Epithelial cell of proximal tubule (primary cell): ENCODE data around the gene GPR150. TPM values are rescaled to one million over a fixed set of nuclear protein-coding genes. Genes with fewer than 3 reads are reported as not detected.

ENCODE experiments used
- DNase-seq: peaks from one replicate; pipeline ENCODE4 v3.0.0-alpha.2; 2011; ENCODE audit warnings: low read depth
- H3K4me3 ChIP-seq: 2 replicates; pipeline ENCODE4 v1.5.1; 2011; ENCODE audit warnings: low read depth, mild to moderate bottlenecking, low read length
- CTCF ChIP-seq: conservative IDR thresholded peaks from 2 replicates; pipeline ENCODE4 v1.5.1; 2012; ENCODE audit warnings: low read depth, mild to moderate bottlenecking, low read length
- total RNA-seq: library from RNA; depleted of rRNA; stranded (reverse); fragments of >200 nt; gene quantifications from 2 replicates; pipeline ENCODE4 v1.2.3, GENCODE V29; 2015

Gene GPR150
- total RNA-seq, 1 donor from 2014 or later, result 0.58 TPM

- no peak overlapping the region for H3K4me3 ChIP-seq
- DNase-seq, result no peak
- no peak for TF ChIP-seq CTCF
Observed at GRCh38 chr5:95621839-95622629, 2.1 kb downstream of the GPR150 start.

- DNase-seq, result no peak
- H3K4me3 ChIP-seq, result no peak overlapping the region
- no peak for TF ChIP-seq CTCF
Observed at GRCh38 chr5:95623706-95624105, 3.8 kb downstream of the GPR150 start.

GRCh38 chr5:95624368-95624767 is 4.5 kb downstream of the GPR150 start:
- no peak for DNase-seq
- no peak overlapping the region for H3K4me3 ChIP-seq
- TF ChIP-seq CTCF, result no peak

- H3K4me3 ChIP-seq, result no peak overlapping the region
- DNase-seq, result no peak
- no peak for TF ChIP-seq CTCF
Observed at GRCh38 chr5:95626701-95627100, 6.8 kb downstream of the GPR150 start.

- no peak for DNase-seq
- no peak overlapping the region for H3K4me3 ChIP-seq
- no peak for TF ChIP-seq CTCF
Observed at GRCh38 chr5:95627971-95628810, 8.3 kb downstream of the GPR150 start.

- H3K4me3 ChIP-seq, result no peak overlapping the region
- no peak for DNase-seq
- TF ChIP-seq CTCF, result no peak
Observed at GRCh38 chr5:95628933-95629332, 9.0 kb downstream of the GPR150 start.
